H1 (cell line): Measurements from ENCODE around the gene CST11. TPM values are rescaled to one million over a fixed set of nuclear protein-coding genes. Genes with fewer than 3 reads are reported as not detected.

ENCODE experiments used
- CTCF ChIA-PET: fragments of 300-600 bp; sonication (Branson Sonifier 250); formaldehyde crosslinking; loops from one replicate; lab custom pipeline; 2021; ENCODE audit not compliant: partially characterized antibody; lab: Charles Lee
- POLR2A ChIA-PET: fragments of 300-600 bp; sonication (Branson Sonifier 250); formaldehyde crosslinking; loops from one replicate; lab custom pipeline; 2021; ENCODE audit warnings: inconsistent platforms; ENCODE audit not compliant: partially characterized antibody; lab: Charles Lee
- DNase-seq, 2 experiments: peaks; one replicate each; pipeline versions ENCODE4 v3.0.0 to v3.0.0-alpha.2; 2010 to 2022; ENCODE audit warnings: low spot score in 2 of 2, low read depth in 1 of 2, mixed read lengths in 1 of 2
- FAIRE-seq: peaks from 2 replicates; lab custom pipeline; 2011; peaks lifted over from hg19 to GRCh38; lab: Jason Lieb, UNC
- H2AFZ ChIP-seq: 2 replicates; pipeline ENCODE4 v1.8.1; 2012; ENCODE audit warnings: low read length, inconsistent platforms
- H2AK5ac ChIP-seq: 2 replicates; pipeline ENCODE4 v1.6.1; 2013; ENCODE audit warnings: low read depth, low read length
- H2BK120ac ChIP-seq: replicated peaks from 2 replicates; pipeline ENCODE3; 2013; ENCODE audit warnings: low read depth, low read length, inconsistent platforms
- H2BK12ac ChIP-seq: 2 replicates; pipeline ENCODE4 v1.6.1; 2013; ENCODE audit warnings: low read depth, low read length
- H2BK15ac ChIP-seq: 2 replicates; pipeline ENCODE4 v1.6.1; 2013; ENCODE audit warnings: low read length
- H2BK20ac ChIP-seq: 2 replicates; pipeline ENCODE4 v1.6.1; 2013; ENCODE audit warnings: low read length
- H2BK5ac ChIP-seq: 2 replicates; pipeline ENCODE4 v1.6.1; 2013; ENCODE audit warnings: low read depth, low read length
- H3K14ac ChIP-seq: 2 replicates; pipeline ENCODE4 v1.6.1; 2013; ENCODE audit warnings: inconsistent platforms; ENCODE audit not compliant: insufficient read length
- H3K18ac ChIP-seq: 2 replicates; pipeline ENCODE4 v1.6.1; 2013; ENCODE audit warnings: low read length; ENCODE audit errors: extremely low read depth
- H3K23ac ChIP-seq: 2 replicates; pipeline ENCODE4 v1.6.1; 2013; ENCODE audit warnings: inconsistent platforms; ENCODE audit not compliant: insufficient read length
- H3K23me2 ChIP-seq: 2 replicates; pipeline ENCODE4 v1.6.1; 2013; ENCODE audit warnings: low read depth, low read length
- H3K27ac ChIP-seq: 2 replicates; pipeline ENCODE4 v1.6.1; 2011; ENCODE audit warnings: low read depth, low read length, inconsistent platforms
- H3K27me3 ChIP-seq, 4 experiments: replicated peaks in 1 of 4; 1 replicate in 1 of 4; 2 replicates in 3 of 4; pipeline versions ENCODE4 v1.6.1 to v1.8.1; 2011 to 2013; ENCODE audit warnings: low read length in 3 of 4, mild to moderate bottlenecking in 3 of 4, inconsistent platforms in 2 of 4, mixed read lengths in 2 of 4, moderate library complexity in 1 of 4; ENCODE audit not compliant: control insufficient read depth in 3 of 4, insufficient read depth in 3 of 4; ENCODE audit errors: extremely low read depth in 1 of 4
- H3K36me3 ChIP-seq, 4 experiments: 2 replicates each; pipeline versions ENCODE4 v1.6.1 to v1.8.1; 2011 to 2013; ENCODE audit warnings: mild to moderate bottlenecking in 4 of 4, low read length in 3 of 4, moderate library complexity in 2 of 4, control low read depth in 1 of 4, inconsistent platforms in 1 of 4; ENCODE audit not compliant: insufficient read depth in 4 of 4, control insufficient read depth in 2 of 4
- H3K4ac ChIP-seq: replicated peaks from 2 replicates; pipeline ENCODE3; 2013; ENCODE audit warnings: low read length, low read depth, mixed read lengths, inconsistent platforms; ENCODE audit not compliant: insufficient read length
- H3K4me1 ChIP-seq, 4 experiments: replicated peaks in 1 of 4; 1 replicate in 1 of 4; 2 replicates in 3 of 4; pipeline versions ENCODE4 v1.6.1 to v1.8.1; 2011 to 2013; ENCODE audit warnings: low read length in 3 of 4, inconsistent platforms in 2 of 4, mixed read lengths in 1 of 4; ENCODE audit not compliant: insufficient read depth in 4 of 4, control insufficient read depth in 3 of 4
- H3K4me2 ChIP-seq, 2 experiments: 2 replicates each; pipeline versions ENCODE4 v1.6.1 to v1.8.1; 2011 to 2013; ENCODE audit warnings: low read depth in 2 of 2, low read length in 2 of 2, control low read depth in 1 of 2, inconsistent platforms in 1 of 2, mild to moderate bottlenecking in 1 of 2; ENCODE audit not compliant: insufficient read depth in 1 of 2
- H3K4me3 ChIP-seq, 4 experiments: fragments of 200-600, 300-600 bp in 1 of 4; sonication (generic), shearing (Covaris generic), sonication (Bioruptor Twin) in 1 of 4; 2 replicates each; pipeline versions ENCODE4 v1.5.1 to v1.8.1; 2011 to 2016; ENCODE audit warnings: low read length in 4 of 4, low read depth in 3 of 4, control low read depth in 2 of 4, inconsistent platforms in 2 of 4, mild to moderate bottlenecking in 2 of 4, mixed read lengths in 1 of 4, moderate library complexity in 1 of 4; ENCODE audit not compliant: insufficient read depth in 2 of 4; ENCODE audit errors: extremely low read depth in 1 of 4
- H3K56ac ChIP-seq: replicated peaks from 2 replicates; pipeline ENCODE3; 2013; ENCODE audit warnings: low read depth, mild to moderate bottlenecking, mixed read lengths, low read length, inconsistent platforms; ENCODE audit not compliant: insufficient read length
- H3K79me1 ChIP-seq: 2 replicates; pipeline ENCODE4 v1.6.1; 2013; ENCODE audit warnings: low read depth, low read length, control low read depth
- H3K79me2 ChIP-seq, 2 experiments: 2 replicates each; pipeline versions ENCODE4 v1.6.1 to v1.8.1; 2012 to 2013; ENCODE audit warnings: low read length in 2 of 2, mild to moderate bottlenecking in 2 of 2, inconsistent platforms in 1 of 2; ENCODE audit not compliant: insufficient read depth in 2 of 2, control insufficient read depth in 1 of 2
- H3K9ac ChIP-seq, 4 experiments: replicated peaks in 1 of 4; 1 replicate in 1 of 4; 2 replicates in 3 of 4; pipeline versions ENCODE4 v1.6.1 to v1.8.1; 2011 to 2013; ENCODE audit warnings: low read depth in 3 of 4, low read length in 3 of 4, control low read depth in 2 of 4, mild to moderate bottlenecking in 2 of 4, moderate library complexity in 2 of 4, inconsistent platforms in 1 of 4; ENCODE audit errors: extremely low read depth in 1 of 4
- H3K9me3 ChIP-seq, 2 experiments: 2 replicates each; pipeline versions ENCODE4 v1.6.1 to v1.8.1; 2012 to 2013; ENCODE audit warnings: mild to moderate bottlenecking in 2 of 2, moderate library complexity in 2 of 2, control low read depth in 1 of 2, inconsistent platforms in 1 of 2, low read depth in 1 of 2, low read length in 1 of 2, mixed read lengths in 1 of 2; ENCODE audit not compliant: insufficient read depth in 2 of 2
- H4K20me1 ChIP-seq, 2 experiments: replicated peaks in 1 of 2; 2 replicates each; pipeline versions ENCODE3 to v1.8.1; 2011 to 2013; ENCODE audit warnings: inconsistent platforms in 2 of 2, low read length in 2 of 2, mild to moderate bottlenecking in 1 of 2; ENCODE audit not compliant: insufficient read depth in 2 of 2, control insufficient read depth in 1 of 2
- H4K5ac ChIP-seq: 2 replicates; pipeline ENCODE4 v1.6.1; 2013; ENCODE audit warnings: low read length, low read depth, mixed read lengths, inconsistent platforms; ENCODE audit not compliant: insufficient read length
- H4K8ac ChIP-seq: 2 replicates; pipeline ENCODE4 v1.8.0; 2013; ENCODE audit warnings: mild to moderate bottlenecking, moderate library complexity, low read length, inconsistent platforms; ENCODE audit not compliant: insufficient read depth; ENCODE audit errors: extremely low read depth
- H4K91ac ChIP-seq: replicated peaks from 2 replicates; pipeline ENCODE3; 2013; ENCODE audit warnings: low read length, mixed read lengths, inconsistent platforms; ENCODE audit not compliant: insufficient read length
- GTF2F1 ChIP-seq: IDR thresholded peaks from 2 replicates; pipeline ENCODE4 v1.6.1; 2012; ENCODE audit warnings: low read depth, low read length, improper control_type of control experiment, borderline replicate concordance
- HDAC6 ChIP-seq: IDR thresholded peaks from one replicate; pipeline ENCODE4 v1.7.1; 2012; ENCODE audit warnings: low read depth, mild to moderate bottlenecking, inconsistent platforms, low read length, moderate library complexity
- SP1 ChIP-seq: IDR thresholded peaks from 2 replicates; pipeline ENCODE4 v1.6.1; 2011; ENCODE audit warnings: low read depth, low read length
- TAF1 ChIP-seq: IDR thresholded peaks from 2 replicates; pipeline ENCODE4 v1.6.1; 2011; ENCODE audit warnings: mild to moderate bottlenecking, low read depth, low read length
- TBP ChIP-seq: IDR thresholded peaks from 2 replicates; pipeline ENCODE4 v1.6.1; 2011; ENCODE audit warnings: low read depth, low read length, improper control_type of control experiment
- WGBS, 2 experiments: shearing (Covaris generic) in 1 of 2; methylation state at CpG; one replicate each; pipeline versions ENCODE4 v1.1.6 to v1.1.7; 2013 to 2015; ENCODE audit warnings: low lambda C conversion rate in 2 of 2, mixed read lengths in 2 of 2, inconsistent platforms in 1 of 2, low coverage in 1 of 2, missing lambda C conversion rate in 1 of 2; ENCODE audit not compliant: insufficient replicate concordance in 2 of 2, insufficient coverage in 1 of 2, insufficient read length in 1 of 2; ENCODE audit errors: extremely low coverage in 1 of 2, missing lambda C conversion rate in 1 of 2; 5-methylcytosine and 5-hydroxymethylcytosine counted together
- polyA plus RNA-seq, 7 experiments: library from polyadenylated mRNA; depleted of rRNA in 3 of 7; stranded (reverse) in 5 of 7; unstranded in 2 of 7; fragments of >200 nt in 5 of 7; fragments of 200-250 nt in 2 of 7; gene quantifications; 1 replicate in 5 of 7; 2 replicates in 1 of 7; 4 replicates in 1 of 7; pipeline versions ENCODE4 v1.2.1 to v1.2.3, GENCODE V29; 2011 to 2013; ENCODE audit warnings: missing spikeins in 2 of 7, mixed read lengths in 2 of 7
- total RNA-seq: library from RNA; stranded (reverse); fragmentation: NEBNext Ultra II Directional; extraction: Animal tissue kit (Norgen Biotek cat#: 25700); gene quantifications from 2 replicates; pipeline ENCODE4 v1.2.1, GENCODE V29; 2021
- TF ChIP-seq, protein P1 (sequence below): IDR thresholded peaks from 2 replicates; pipeline ENCODE4 v1.6.1; 2012; ENCODE audit warnings: inconsistent platforms

The CST11 gene
- total and polyA plus RNA-seq, 2 of the 8 experiments (the other 6 are each of a cell fraction or from before 2014, with no cell fraction given): 2.0 TPM; not detected in 1

DNA sequence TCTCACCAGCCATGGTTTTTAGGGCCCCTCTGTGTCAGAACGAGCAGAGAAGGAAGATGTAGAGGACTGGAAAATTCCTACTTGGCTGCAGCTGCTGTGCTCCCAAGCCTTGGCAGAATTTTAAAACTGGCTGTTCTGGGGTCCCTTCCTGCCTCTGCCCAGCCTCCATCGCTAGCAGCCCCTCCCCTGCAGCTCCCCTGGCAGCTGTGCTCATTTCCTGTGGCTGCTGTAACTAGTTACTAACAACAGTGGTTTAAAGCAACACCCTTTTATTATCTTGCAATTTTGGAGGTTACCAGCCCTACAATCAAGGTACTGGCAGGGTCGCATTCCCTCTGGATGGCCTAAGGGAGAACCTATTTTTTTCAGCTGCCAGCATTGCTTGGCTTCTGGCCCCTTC lies 3.7 kb upstream of the CST11 start:
- Histone ChIP-seq H2BK20ac (0 out of 2 replicates have a peak overlapping the region, but pooled peaks have one; percentile 13), H3K27ac (no peak overlapping the region), H3K56ac (no peak overlapping the region), H2AK5ac (no peak overlapping the region), H2BK120ac (no peak overlapping the region), H3K79me2 (0 out of 4 replicates have a peak, but pooled peaks cover 0 to 4% of the 10 kb centered on the region in 2 experiments), H3K36me3 (no peaks in the 10 kb centered on the region; a peak in 1 of 8 replicates), H4K20me1 (peaks cover 0 to 3% of the 10 kb centered on the region in 2 experiments), H3K27me3 (peaks cover 0 to 7% (median 0%) of the 10 kb centered on the region in 4 experiments; a peak in 2 of 7 replicates), H3K23ac (no peak overlapping the region), H3K4me1 (peaks cover 0 to 7% (median 1%) of the 10 kb centered on the region in 4 experiments; a peak in 3 of 7 replicates), H3K18ac (no peak overlapping the region), H2BK12ac (no peak overlapping the region; the same call in 1 of the 2 replicates)
- CTCF ChIA-PET: interaction anchor here (1.2 kb wide), 1 partner anchor 13 kb away, joined by 4 read pairs; no protein-coding TSS in a partner anchor
- TF ChIP-seq SP1 (no peak), TAF1 (no peak), HDAC6 (no peak), GTF2F1 (no peak), TBP (no peak)
- TF ChIP-seq, protein P1, sequence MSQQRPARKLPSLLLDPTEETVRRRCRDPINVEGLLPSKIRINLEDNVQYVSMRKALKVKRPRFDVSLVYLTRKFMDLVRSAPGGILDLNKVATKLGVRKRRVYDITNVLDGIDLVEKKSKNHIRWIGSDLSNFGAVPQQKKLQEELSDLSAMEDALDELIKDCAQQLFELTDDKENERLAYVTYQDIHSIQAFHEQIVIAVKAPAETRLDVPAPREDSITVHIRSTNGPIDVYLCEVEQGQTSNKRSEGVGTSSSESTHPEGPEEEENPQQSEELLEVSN: no peak
- TF ChIP-seq, all 59 proteins: peak for 0
- Histone ChIP-seq H4K91ac (no peak overlapping the region), H4K8ac (no peak overlapping the region), H2BK15ac (no peak overlapping the region), H3K4me2 (no peak overlapping the region), H3K4me3 (no peak overlapping the region), H3K23me2 (peaks cover 7% of the 10 kb centered on the region), H3K14ac (no peak overlapping the region), H2BK5ac (no peak overlapping the region), H2AFZ (no peak overlapping the region), H4K5ac (no peak overlapping the region), H3K9me3 (0 out of 4 replicates have a peak, but pooled peaks cover 0 to 5% of the 10 kb centered on the region in 2 experiments), H3K4ac (no peak overlapping the region), H3K9ac (no peak overlapping the region), H3K79me1 (no peaks in the 10 kb centered on the region)
- WGBS, 2 experiments: 78% methylated on average over 3 of the region's 3 CpGs; no CpG with 5 or more reads in 1 of the 2 experiments
- DNase-seq (no peak), FAIRE-seq (no peak)
- POLR2A ChIA-PET: no interaction called here
